IgD-negative memory B cell (primary cell): Measurements from ENCODE around the gene TJP1. TPM values are rescaled to one million over a fixed set of nuclear protein-coding genes. Genes with fewer than 3 reads are reported as not detected.
"Not testable (repeated sequence)": the region's sequence is repeated elsewhere in the genome, so short reads cannot be mapped to it uniquely, and the experiment has no call there.

Experiments used
- H3K27ac Mint-ChIP-seq, 3 donors: one replicate each; pipeline ENCODE4 v1.8.0; 2020 to 2022; ENCODE audit warnings: mild to moderate bottlenecking in 3 of 3, mixed read lengths in 3 of 3, moderate library complexity in 1 of 3
- H3K27me3 Mint-ChIP-seq: one replicate; pipeline ENCODE4 v1.8.0; 2021; ENCODE audit warnings: mixed read lengths
- H3K36me3 Mint-ChIP-seq: one replicate; pipeline ENCODE4 v1.8.0; 2020; ENCODE audit warnings: mild to moderate bottlenecking, mixed read lengths
- H3K4me1 Mint-ChIP-seq, 3 donors: one replicate each; pipeline ENCODE4 v1.8.0; 2020 to 2022; ENCODE audit warnings: mixed read lengths in 3 of 3, mild to moderate bottlenecking in 1 of 3
- H3K4me3 Mint-ChIP-seq, 4 donors: one replicate each; pipeline ENCODE4 v1.8.0; 2020 to 2022; ENCODE audit warnings: mild to moderate bottlenecking in 4 of 4, mixed read lengths in 4 of 4, moderate library complexity in 3 of 4
- H3K9me3 Mint-ChIP-seq, 3 donors: one replicate each; pipeline ENCODE4 v1.8.0; 2020 to 2021; ENCODE audit warnings: mixed read lengths in 3 of 3, mild to moderate bottlenecking in 1 of 3
- polyA plus RNA-seq: library from polyadenylated mRNA; unstranded; fragments of 300-500 nt; fragmentation: Illumina TruSeq; gene quantifications from one replicate; pipeline ENCODE4 v1.2.3, GENCODE V29; 2021

The TJP1 gene
- polyA plus RNA-seq, 1 donor from 2014 or later = not detected

GRCh38 chr15:29821416-29822099 is 710 bp downstream of the TJP1 start:
- Mint-ChIP-seq H3K36me3 (peaks cover 1% of the 10 kb centered on the region), H3K9me3 (peaks cover 13 to 23% (median 22%) of the 10 kb centered on the region in 3 donors), H3K4me3 (peak overlapping the region in 3 of 4 donors; percentile 28 to 52 (median 46)), H3K4me1 (peaks cover 6 to 11% (median 7%) of the 10 kb centered on the region in 3 donors), H3K27me3 (peaks cover 41% of the 10 kb centered on the region), H3K27ac (no peak overlapping the region)

GRCh38 chr15:29820394-29821154 is 1.7 kb downstream of the TJP1 start:
- peaks cover 4 to 10% (median 7%) of the 10 kb centered on the region in 3 donors for H3K4me1 Mint-ChIP-seq
- H3K27me3 Mint-ChIP-seq = peaks cover 41% of the 10 kb centered on the region
- H3K36me3 Mint-ChIP-seq = peaks cover 1% of the 10 kb centered on the region
- H3K9me3 Mint-ChIP-seq = peaks cover 11 to 22% (median 22%) of the 10 kb centered on the region in 3 donors
- peak overlapping the region in 1 of 4 donors; percentile 37 for H3K4me3 Mint-ChIP-seq
- no peak overlapping the region for H3K27ac Mint-ChIP-seq

- peaks cover 1% of the 10 kb centered on the region for H3K36me3 Mint-ChIP-seq
- no peak overlapping the region for H3K27ac Mint-ChIP-seq
- H3K27me3 Mint-ChIP-seq = peaks cover 41% of the 10 kb centered on the region
- H3K9me3 Mint-ChIP-seq = peaks cover 9 to 22% (median 16%) of the 10 kb centered on the region in 3 donors
- peak overlapping the region in 1 of 4 donors; percentile 60 for H3K4me3 Mint-ChIP-seq
- H3K4me1 Mint-ChIP-seq = peaks cover 0 to 5% (median 4%) of the 10 kb centered on the region in 3 donors
These were observed 2.3 kb downstream of the TJP1 start for GRCh38 chr15:29819979-29820378.

- Mint-ChIP-seq H3K4me1 (peaks cover 0 to 2% (median under 1%) of the 10 kb centered on the region in 3 donors), H3K4me3 (no peak overlapping the region), H3K36me3 (peaks cover 1% of the 10 kb centered on the region), H3K27ac (no peak overlapping the region), H3K27me3 (peaks cover 44% of the 10 kb centered on the region), H3K9me3 (peaks cover 5 to 20% (median 14%) of the 10 kb centered on the region in 3 donors)
These were observed 4.1 kb downstream of the TJP1 start for GRCh38 chr15:29818141-29818540.

GRCh38 chr15:29817455-29817854 is 4.8 kb downstream of the TJP1 start:
- H3K4me1 Mint-ChIP-seq, H3K27ac Mint-ChIP-seq, H3K36me3 Mint-ChIP-seq: not testable (repeated sequence)
- Mint-ChIP-seq H3K27me3 (peaks cover 40% of the 10 kb centered on the region), H3K4me3 (peak overlapping the region in 1 of 4 donors; percentile 23), H3K9me3 (peaks cover 5 to 14% (median 13%) of the 10 kb centered on the region in 3 donors)

GRCh38 chr15:29815000-29815710 is 7.1 kb downstream of the TJP1 start:
- H3K9me3 Mint-ChIP-seq = peaks cover 5 to 15% (median 13%) of the 10 kb centered on the region in 3 donors
- peaks cover 0 to 1% (median 0%) of the 10 kb centered on the region in 3 donors for H3K4me1 Mint-ChIP-seq
- no peaks in the 10 kb centered on the region for H3K36me3 Mint-ChIP-seq
- peaks cover 32% of the 10 kb centered on the region for H3K27me3 Mint-ChIP-seq
- no peak overlapping the region for H3K27ac Mint-ChIP-seq
- H3K4me3 Mint-ChIP-seq = no peak overlapping the region

GRCh38 chr15:29813009-29813408 is 9.3 kb downstream of the TJP1 start:
- Mint-ChIP-seq H3K27ac (no peak overlapping the region), H3K36me3 (no peaks in the 10 kb centered on the region), H3K4me3 (no peak overlapping the region), H3K27me3 (peaks cover 19% of the 10 kb centered on the region), H3K9me3 (peaks cover 3 to 11% (median 8%) of the 10 kb centered on the region in 3 donors), H3K4me1 (peaks cover 0 to 1% (median 0%) of the 10 kb centered on the region in 3 donors)

- Mint-ChIP-seq H3K27me3 (peaks cover 19% of the 10 kb centered on the region), H3K4me1 (peaks cover 0 to 1% (median 0%) of the 10 kb centered on the region in 3 donors), H3K27ac (no peak overlapping the region), H3K36me3 (no peaks in the 10 kb centered on the region), H3K9me3 (peaks cover 2 to 10% (median 5%) of the 10 kb centered on the region in 3 donors), H3K4me3 (no peak overlapping the region)
These were observed 9.9 kb downstream of the TJP1 start for GRCh38 chr15:29812384-29812694.

- peaks cover 0 to 6% (median under 1%) of the 10 kb centered on the region in 3 donors for H3K9me3 Mint-ChIP-seq
- H3K27me3 Mint-ChIP-seq = peaks cover 15% of the 10 kb centered on the region
- H3K4me3 Mint-ChIP-seq = no peak overlapping the region
- no peak overlapping the region for H3K27ac Mint-ChIP-seq
- peaks cover 0 to 1% (median 0%) of the 10 kb centered on the region in 3 donors for H3K4me1 Mint-ChIP-seq
- no peaks in the 10 kb centered on the region for H3K36me3 Mint-ChIP-seq
These were observed 10.4 kb downstream of the TJP1 start for GRCh38 chr15:29811691-29812383.

GRCh38 chr15:29805708-29806104 is 16.6 kb downstream of the TJP1 start:
- H3K27ac Mint-ChIP-seq = no peak overlapping the region
- no peaks in the 10 kb centered on the region for H3K4me1 Mint-ChIP-seq
- H3K27me3 Mint-ChIP-seq = peaks cover 8% of the 10 kb centered on the region
- H3K36me3 Mint-ChIP-seq = no peaks in the 10 kb centered on the region
- H3K4me3 Mint-ChIP-seq = no peak overlapping the region
- peaks cover 2 to 9% (median 3%) of the 10 kb centered on the region in 3 donors for H3K9me3 Mint-ChIP-seq

GRCh38 chr15:29805043-29805707 is 17.1 kb downstream of the TJP1 start:
- Mint-ChIP-seq H3K4me3 (no peak overlapping the region), H3K27ac (no peak overlapping the region), H3K9me3 (peaks cover 2 to 9% (median 3%) of the 10 kb centered on the region in 3 donors), H3K36me3 (no peaks in the 10 kb centered on the region), H3K4me1 (no peaks in the 10 kb centered on the region), H3K27me3 (peaks cover 8% of the 10 kb centered on the region)

GRCh38 chr15:29802411-29802810 is 19.9 kb downstream of the TJP1 start:
- H3K4me3 Mint-ChIP-seq = no peak overlapping the region
- peaks cover 2 to 9% (median 3%) of the 10 kb centered on the region in 3 donors for H3K9me3 Mint-ChIP-seq
- no peaks in the 10 kb centered on the region for H3K36me3 Mint-ChIP-seq
- no peaks in the 10 kb centered on the region for H3K4me1 Mint-ChIP-seq
- no peak overlapping the region for H3K27ac Mint-ChIP-seq
- peaks cover 5% of the 10 kb centered on the region for H3K27me3 Mint-ChIP-seq

GRCh38 chr15:29800491-29801366 is 21.5 kb downstream of the TJP1 start:
- Mint-ChIP-seq H3K4me3 (no peak overlapping the region), H3K9me3 (peaks cover 2 to 12% (median 3%) of the 10 kb centered on the region in 3 donors), H3K4me1 (no peaks in the 10 kb centered on the region), H3K27me3 (peaks cover 3% of the 10 kb centered on the region), H3K36me3 (no peaks in the 10 kb centered on the region), H3K27ac (no peak overlapping the region)
